PC-3 (cell line): ENCODE data around the gene TTC32.
"Not testable (repeated sequence)": the region's sequence is repeated elsewhere in the genome, so short reads cannot be mapped to it uniquely, and the experiment has no call there.

Source experiments
- CTCF ChIP-seq: fragments of 300-600 bp; sonication (generic); conservative IDR thresholded peaks from 2 replicates; pipeline ENCODE4 v1.5.1; 2017; ENCODE audit warnings: antibody characterized with exemption, low read depth, mild to moderate bottlenecking, low read length
- EZH2 ChIP-seq: fragments of 300-600 bp; sonication (generic); IDR thresholded peaks from one replicate; pipeline ENCODE4 v1.6.1; 2017; ENCODE audit warnings: antibody characterized with exemption, mild to moderate bottlenecking, low read length; ENCODE audit not compliant: unreplicated experiment

- not testable (repeated sequence) for TF ChIP-seq CTCF, EZH2
Measured at GRCh38 chr2:19880191-19880590, 21.6 kb downstream of the TTC32 start.
